Muscle of leg (tissue), 9 donors: ENCODE measurements around the gene SYDE2. TPM values are rescaled to one million over a fixed set of nuclear protein-coding genes. Genes with fewer than 3 reads are reported as not detected.

ENCODE experiments used
- polyA plus RNA-seq, 8 donors: library from polyadenylated mRNA; unstranded; fragments of 120-200 nt; gene quantifications; one replicate each; pipeline versions ENCODE4 v1.2.1 to v1.2.3, GENCODE V29; 2013; ENCODE audit warnings: inconsistent platforms in 1 of 8, low replicate concordance in 1 of 8; ENCODE audit not compliant: insufficient read length in 8 of 8, insufficient read depth in 1 of 8
- total RNA-seq: library from RNA; stranded (reverse); fragments of 120-200 nt; gene quantifications from one replicate; pipeline ENCODE4 v1.2.4, GENCODE V29; 2013

The SYDE2 gene
- total and polyA plus RNA-seq, 9 donors = 1.5 to 8.3 (median 3.1) TPM

Other genes starting within 250 kb of the SYDE2 start
- gene MCOLN2, start 203.9 kb downstream of the SYDE2 start, total RNA-seq = 0.18 TPM
- under 1 TPM; 0.06 to 0.46 (median 0.17) TPM for gene MCOLN2, start 203.9 kb downstream of the SYDE2 start, polyA plus RNA-seq
- 1.1 TPM for gene MCOLN3, start 152.5 kb downstream of the SYDE2 start, total RNA-seq
- gene MCOLN3, start 152.5 kb downstream of the SYDE2 start, polyA plus RNA-seq = 1 to 10 TPM in 5 of 8 donors, under 1 TPM in 3; 0.72 to 5.9 (median 2.6) TPM
- gene C1orf52, start 58.6 kb upstream of the SYDE2 start, total RNA-seq = 21.5 TPM
- gene C1orf52, start 58.6 kb upstream of the SYDE2 start, polyA plus RNA-seq = 10 to 100 TPM; 23.9 to 31.9 (median 26.1) TPM
- gene BCL10, start 75.6 kb upstream of the SYDE2 start, total RNA-seq = 14.0 TPM
- gene BCL10, start 75.6 kb upstream of the SYDE2 start, polyA plus RNA-seq = 10 to 100 TPM; 11.0 to 19.3 (median 13.2) TPM